ENCODE measurements around the gene USP22. TPM values are rescaled to one million over a fixed set of nuclear protein-coding genes. Genes with fewer than 3 reads are reported as not detected.

Gene USP22
- polyA plus RNA-seq, 1 experiment: 288 TPM

DNA sequence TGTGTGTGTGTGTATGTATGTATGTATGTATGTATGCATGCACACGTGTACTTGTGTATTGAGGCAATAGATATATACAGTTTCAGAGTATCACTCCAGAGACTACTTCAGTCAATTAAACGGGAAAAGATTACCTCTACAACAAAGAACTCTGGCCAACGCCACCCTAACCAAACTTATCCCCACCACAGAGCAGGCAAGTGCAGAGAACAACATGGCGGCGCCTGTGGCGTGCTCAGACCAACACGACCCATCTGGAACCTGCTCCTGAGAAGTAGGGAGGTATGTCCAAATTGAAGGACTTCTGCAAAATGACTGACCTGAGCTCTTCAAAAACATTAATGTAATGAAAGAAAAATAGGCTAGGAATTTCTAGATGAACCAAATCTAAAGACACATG lies 12.4 kb downstream of the USP22 start:
- TF ChIP-seq, protein P1, sequence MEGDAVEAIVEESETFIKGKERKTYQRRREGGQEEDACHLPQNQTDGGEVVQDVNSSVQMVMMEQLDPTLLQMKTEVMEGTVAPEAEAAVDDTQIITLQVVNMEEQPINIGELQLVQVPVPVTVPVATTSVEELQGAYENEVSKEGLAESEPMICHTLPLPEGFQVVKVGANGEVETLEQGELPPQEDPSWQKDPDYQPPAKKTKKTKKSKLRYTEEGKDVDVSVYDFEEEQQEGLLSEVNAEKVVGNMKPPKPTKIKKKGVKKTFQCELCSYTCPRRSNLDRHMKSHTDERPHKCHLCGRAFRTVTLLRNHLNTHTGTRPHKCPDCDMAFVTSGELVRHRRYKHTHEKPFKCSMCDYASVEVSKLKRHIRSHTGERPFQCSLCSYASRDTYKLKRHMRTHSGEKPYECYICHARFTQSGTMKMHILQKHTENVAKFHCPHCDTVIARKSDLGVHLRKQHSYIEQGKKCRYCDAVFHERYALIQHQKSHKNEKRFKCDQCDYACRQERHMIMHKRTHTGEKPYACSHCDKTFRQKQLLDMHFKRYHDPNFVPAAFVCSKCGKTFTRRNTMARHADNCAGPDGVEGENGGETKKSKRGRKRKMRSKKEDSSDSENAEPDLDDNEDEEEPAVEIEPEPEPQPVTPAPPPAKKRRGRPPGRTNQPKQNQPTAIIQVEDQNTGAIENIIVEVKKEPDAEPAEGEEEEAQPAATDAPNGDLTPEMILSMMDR (IDR thresholded peaks at IDR 0.05; ENCODE audit: low read depth, low read length): no peak
- Histone ChIP-seq H3K4me3 (ENCODE audit: low read depth, low read length) (no peak overlapping the region), H3K9me3 (ENCODE audit: control insufficient read depth, insufficient read depth, low read length) (no peaks in the 10 kb centered on the region), H3K27ac (ENCODE audit: low read depth, low read length) (no peak overlapping the region), H3K27me3 (ENCODE audit: control insufficient read depth, insufficient read depth, low read length) (no peaks in the 10 kb centered on the region)
- CTCF ChIA-PET: interaction anchor here (1.5 kb wide), 2 partner anchors 9 to 483 kb away, joined by 4 read pairs; no protein-coding TSS in a partner anchor
- POLR2A ChIA-PET: no interaction called here
- DNase-seq (ENCODE audit: low read depth, low spot score): no peak

DNA sequence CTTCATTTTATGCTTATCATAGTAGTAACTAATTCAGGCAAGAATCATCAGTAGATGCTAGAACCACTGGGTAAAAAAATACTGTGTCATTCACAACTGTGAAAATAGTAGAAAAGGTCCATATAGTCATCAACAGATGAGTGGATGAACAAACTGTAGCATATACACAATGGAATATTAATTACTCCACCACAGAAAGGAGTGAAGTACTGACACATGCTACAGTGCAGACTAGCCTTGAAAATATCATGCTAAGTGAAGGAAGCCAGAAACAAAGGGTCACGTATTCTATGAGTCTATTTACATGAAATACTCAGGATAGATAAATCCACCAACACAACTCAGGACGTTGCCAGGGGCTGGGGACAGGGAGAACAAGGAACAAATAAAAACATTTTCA lies 13.3 kb downstream of the USP22 start:
- no peak overlapping the region for H3K27ac ChIP-seq (ENCODE audit: low read depth, low read length)
- DNase-seq (ENCODE audit: low read depth, low spot score): no peak
- ChIA-PET CTCF (no interaction called here), POLR2A (no interaction called here)
- TF ChIP-seq, protein P1 (IDR thresholded peaks at IDR 0.05; ENCODE audit: low read depth, low read length): no peak
- H3K4me3 ChIP-seq (ENCODE audit: low read depth, low read length): no peak overlapping the region
- no peaks in the 10 kb centered on the region for H3K9me3 ChIP-seq (ENCODE audit: control insufficient read depth, insufficient read depth, low read length)
- H3K27me3 ChIP-seq (ENCODE audit: control insufficient read depth, insufficient read depth, low read length): no peaks in the 10 kb centered on the region

DNA sequence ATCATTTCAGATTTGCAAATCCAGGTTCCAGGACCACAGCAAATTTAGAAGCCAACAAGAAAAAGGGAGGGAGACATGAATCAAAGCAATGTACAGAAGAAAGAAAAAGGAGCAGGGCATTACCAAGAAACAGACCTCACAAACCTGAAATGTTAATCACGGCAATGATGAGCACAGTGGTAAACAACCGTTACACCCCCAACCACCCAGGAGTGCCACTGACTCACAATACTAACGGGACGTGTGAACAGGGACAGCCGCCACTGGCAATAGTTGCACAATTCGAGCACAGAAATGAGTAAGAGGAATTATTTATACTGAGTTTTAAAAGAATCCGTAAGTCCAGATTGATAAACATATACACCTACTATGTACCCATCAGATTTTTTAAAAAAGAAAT lies 13.8 kb downstream of the USP22 start:
- no peaks in the 10 kb centered on the region for H3K27me3 ChIP-seq (ENCODE audit: control insufficient read depth, insufficient read depth, low read length)
- POLR2A ChIA-PET: no interaction called here
- H3K9me3 ChIP-seq (ENCODE audit: control insufficient read depth, insufficient read depth, low read length): no peaks in the 10 kb centered on the region
- no peak overlapping the region for H3K27ac ChIP-seq (ENCODE audit: low read depth, low read length)
- TF ChIP-seq, protein P1 (IDR thresholded peaks at IDR 0.05; ENCODE audit: low read depth, low read length): no peak
- DNase-seq (ENCODE audit: low read depth, low spot score): no peak
- CTCF ChIA-PET: interaction anchor here (1.7 kb wide), 1 partner anchor 36 kb away, joined by 12 read pairs; no protein-coding TSS in a partner anchor
- H3K4me3 ChIP-seq (ENCODE audit: low read depth, low read length): no peak overlapping the region

DNA sequence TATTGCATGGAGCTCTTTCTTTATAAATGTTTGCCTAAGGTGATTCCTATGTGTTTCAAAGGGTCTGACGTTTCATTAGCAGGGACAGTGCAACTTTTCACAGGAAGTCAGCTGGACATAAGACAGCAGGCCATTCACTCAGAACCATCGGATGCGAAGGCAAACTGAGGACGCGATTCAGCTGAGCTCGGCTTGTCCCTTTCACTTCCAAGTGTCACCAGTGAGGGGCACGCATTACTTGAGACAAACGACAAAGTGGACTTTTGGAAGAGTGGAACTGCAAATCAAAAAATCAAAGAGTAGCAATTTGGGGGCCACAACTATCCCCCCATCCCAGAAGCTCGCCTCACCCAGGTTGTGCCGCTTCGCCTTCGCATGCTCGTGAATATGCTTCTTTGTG lies 14.6 kb downstream of the USP22 start:
- CTCF ChIA-PET: interaction anchor here (1.1 to 1.7 kb wide), 2 partner anchors 35 to 43 kb away, joined by 4 to 12 read pairs; no protein-coding TSS in a partner anchor
- Histone ChIP-seq H3K4me3 (ENCODE audit: low read depth, low read length) (no peak overlapping the region), H3K9me3 (ENCODE audit: control insufficient read depth, insufficient read depth, low read length) (no peaks in the 10 kb centered on the region), H3K27me3 (ENCODE audit: control insufficient read depth, insufficient read depth, low read length) (no peaks in the 10 kb centered on the region), H3K27ac (ENCODE audit: low read depth, low read length) (no peak overlapping the region)
- TF ChIP-seq, protein P1 (IDR thresholded peaks at IDR 0.05; ENCODE audit: low read depth, low read length): no peak
- POLR2A ChIA-PET: no interaction called here
- DNase-seq (ENCODE audit: low read depth, low spot score): no peak

DNA sequence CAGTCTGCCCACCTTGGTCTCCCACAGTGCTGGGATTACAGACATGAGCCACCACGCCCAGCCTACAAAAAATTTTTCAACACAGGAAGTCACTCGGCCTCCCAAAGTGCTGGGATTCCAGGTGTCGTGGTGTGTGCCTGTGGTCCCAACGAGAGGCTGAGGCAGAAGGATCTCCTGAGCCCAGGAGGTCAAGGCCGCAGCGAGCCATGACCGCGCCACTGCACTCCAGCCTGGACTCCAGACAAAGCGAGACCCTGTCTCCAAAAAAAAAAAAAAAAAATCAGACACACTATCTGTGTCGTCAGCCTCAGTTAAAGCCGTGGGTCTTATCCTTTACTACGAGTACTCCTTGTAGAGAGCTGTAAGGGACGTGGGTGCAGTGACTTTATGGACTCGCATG lies 15.8 kb downstream of the USP22 start:
- no peak overlapping the region for H3K27ac ChIP-seq (ENCODE audit: low read depth, low read length)
- no peak for DNase-seq (ENCODE audit: low read depth, low spot score)
- CTCF ChIA-PET: no interaction called here
- H3K27me3 ChIP-seq (ENCODE audit: control insufficient read depth, insufficient read depth, low read length): no peaks in the 10 kb centered on the region
- TF ChIP-seq, protein P1 (IDR thresholded peaks at IDR 0.05; ENCODE audit: low read depth, low read length): no peak
- no peak overlapping the region for H3K4me3 ChIP-seq (ENCODE audit: low read depth, low read length)
- POLR2A ChIA-PET: interaction anchor here (0.7 kb wide), 1 partner anchor 13 kb away, joined by 8 read pairs; no protein-coding TSS in a partner anchor
- H3K9me3 ChIP-seq (ENCODE audit: control insufficient read depth, insufficient read depth, low read length): no peaks in the 10 kb centered on the region
